GM12872 (cell line): Measurements from ENCODE around the gene CD79A.

Source experiments
- CTCF ChIP-seq: IDR thresholded peaks from 3 replicates; pipeline ENCODE4 v1.5.1; 2011; ENCODE audit warnings: low read depth, mild to moderate bottlenecking, low read length, moderate library complexity; ENCODE audit not compliant: insufficient read depth

CD79A gene

GRCh38 chr19:41871573-41872383, 5.3 kb upstream of the CD79A start:
- 0 out of 3 replicates have a peak, but pooled peaks have one; percentile 7 for TF ChIP-seq CTCF

GRCh38 chr19:41872384-41872774, 4.7 kb upstream of the CD79A start:
- no peak for TF ChIP-seq CTCF

- TF ChIP-seq CTCF = peak; percentile 89
Measured at GRCh38 chr19:41872775-41873647, 4.1 kb upstream of the CD79A start.

- 0 out of 3 replicates have a peak, but pooled peaks have one; percentile 31 for TF ChIP-seq CTCF
Measured at GRCh38 chr19:41877916-41878905, 1.1 kb downstream of the CD79A start.

GRCh38 chr19:41879080-41879479, 2.0 kb downstream of the CD79A start:
- TF ChIP-seq CTCF = no peak

GRCh38 chr19:41879670-41880328, 2.7 kb downstream of the CD79A start:
- TF ChIP-seq CTCF = no peak
